Liver (tissue), 9 donors: ENCODE measurements around the gene PDZD2. TPM values are rescaled to one million over a fixed set of nuclear protein-coding genes. Genes with fewer than 3 reads are reported as not detected.

Source experiments
- DNase-seq: peaks from one replicate; pipeline ENCODE4 v3.0.0-alpha.2; 2017; ENCODE audit warnings: low spot score
- H3K27ac ChIP-seq, 2 donors: one replicate each; pipeline ENCODE4 v1.7.0; 2013; ENCODE audit warnings: inconsistent platforms in 2 of 2, low read length in 2 of 2, control low read depth in 1 of 2, low read depth in 1 of 2, mild to moderate bottlenecking in 1 of 2
- H3K27me3 ChIP-seq, 4 donors: one replicate each; pipeline versions ENCODE4 v1.6.1 to v1.7.0; 2013; ENCODE audit warnings: low read length in 3 of 4, inconsistent platforms in 1 of 4, mild to moderate bottlenecking in 1 of 4, moderate library complexity in 1 of 4; ENCODE audit not compliant: control insufficient read depth in 4 of 4, insufficient read depth in 4 of 4
- H3K36me3 ChIP-seq, 4 donors: one replicate each; pipeline versions ENCODE4 v1.6.1 to v1.7.0; 2013; ENCODE audit warnings: low read length in 3 of 4, mild to moderate bottlenecking in 3 of 4, low read depth in 1 of 4, moderate library complexity in 1 of 4; ENCODE audit not compliant: control insufficient read depth in 4 of 4, insufficient read depth in 3 of 4
- H3K4me1 ChIP-seq, 4 donors: one replicate each; pipeline versions ENCODE4 v1.6.1 to v1.7.0; 2013; ENCODE audit warnings: low read length in 3 of 4, mild to moderate bottlenecking in 3 of 4, moderate library complexity in 1 of 4; ENCODE audit not compliant: control insufficient read depth in 4 of 4, insufficient read depth in 4 of 4
- H3K4me3 ChIP-seq, 3 donors: one replicate each; pipeline versions ENCODE4 v1.6.1 to v1.7.0; 2013; ENCODE audit warnings: low read length in 3 of 3, control low read depth in 1 of 3, low read depth in 1 of 3, mild to moderate bottlenecking in 1 of 3
- H3K9ac ChIP-seq, 2 donors: one replicate each; pipeline ENCODE4 v1.7.0; 2013; ENCODE audit warnings: low read length in 2 of 2, mild to moderate bottlenecking in 2 of 2, moderate library complexity in 2 of 2, control low read depth in 1 of 2, low read depth in 1 of 2
- H3K9me3 ChIP-seq, 4 donors: one replicate each; pipeline versions ENCODE4 v1.6.1 to v1.7.0; 2013; ENCODE audit warnings: low read length in 3 of 4; ENCODE audit not compliant: control insufficient read depth in 4 of 4
- ATF3 ChIP-seq: IDR thresholded peaks from 2 replicates; pipeline ENCODE4 v1.6.1; 2016; ENCODE audit warnings: antibody characterized with exemption
- CTCF ChIP-seq: fragments of 150-350 bp; IDR thresholded peaks from 2 replicates; pipeline ENCODE4 v1.5.1; 2017; ENCODE audit warnings: improper control_type of control experiment, low read depth, low read length; ENCODE audit not compliant: missing input control
- EGR1 ChIP-seq, 2 donors: IDR thresholded peaks; 2 replicates each; pipeline ENCODE4 v1.6.1; 2016 to 2018; ENCODE audit warnings: antibody characterized with exemption in 2 of 2, low read depth in 2 of 2
- FOXA1 ChIP-seq: IDR thresholded peaks from 2 replicates; pipeline ENCODE4 v1.6.1; 2016; ENCODE audit warnings: antibody characterized with exemption
- FOXA2 ChIP-seq: IDR thresholded peaks from 2 replicates; pipeline ENCODE4 v1.6.1; 2016; ENCODE audit warnings: antibody characterized with exemption
- GABPA ChIP-seq, 2 donors: IDR thresholded peaks in 1 of 2; conservative IDR thresholded peaks in 1 of 2; 2 replicates each; pipeline ENCODE4 v1.6.1; 2016; ENCODE audit warnings: antibody characterized with exemption in 2 of 2, mild to moderate bottlenecking in 1 of 2, moderate library complexity in 1 of 2
- HNF4A ChIP-seq, 2 donors: conservative IDR thresholded peaks; 2 replicates each; pipeline ENCODE4 v1.6.1; 2016; ENCODE audit warnings: antibody characterized with exemption in 2 of 2, mild to moderate bottlenecking in 2 of 2
- HNF4G ChIP-seq: IDR thresholded peaks from 2 replicates; pipeline ENCODE4 v1.6.1; 2016; ENCODE audit warnings: antibody characterized with exemption
- JUND ChIP-seq, 2 donors: IDR thresholded peaks; 2 replicates each; pipeline ENCODE4 v1.6.1; 2016; ENCODE audit warnings: antibody characterized with exemption in 2 of 2
- MAX ChIP-seq: IDR thresholded peaks from 2 replicates; pipeline ENCODE4 v1.6.1; 2016; ENCODE audit warnings: antibody characterized with exemption
- NR2F2 ChIP-seq: IDR thresholded peaks from 2 replicates; pipeline ENCODE4 v1.6.1; 2016; ENCODE audit warnings: antibody characterized with exemption
- RAD21 ChIP-seq, 2 donors: IDR thresholded peaks; 2 replicates each; pipeline ENCODE4 v1.6.1; 2016; ENCODE audit warnings: antibody characterized with exemption in 2 of 2, mild to moderate bottlenecking in 2 of 2
- REST ChIP-seq: IDR thresholded peaks from 2 replicates; pipeline ENCODE4 v1.6.1; 2016; ENCODE audit warnings: antibody characterized with exemption, mild to moderate bottlenecking
- RXRA ChIP-seq, 2 donors: IDR thresholded peaks; 2 replicates each; pipeline ENCODE4 v1.6.1; 2017 to 2018; ENCODE audit warnings: antibody characterized with exemption in 2 of 2, mild to moderate bottlenecking in 1 of 2
- SP1 ChIP-seq: IDR thresholded peaks from 2 replicates; pipeline ENCODE4 v1.6.1; 2018; ENCODE audit warnings: antibody characterized with exemption, mild to moderate bottlenecking
- TAF1 ChIP-seq: conservative IDR thresholded peaks from 2 replicates; pipeline ENCODE4 v1.6.1; 2016; ENCODE audit warnings: antibody characterized with exemption, mild to moderate bottlenecking
- YY1 ChIP-seq: IDR thresholded peaks from 2 replicates; pipeline ENCODE4 v1.6.1; 2016; ENCODE audit warnings: antibody characterized with exemption, mild to moderate bottlenecking
- ZBTB33 ChIP-seq: IDR thresholded peaks from 2 replicates; pipeline ENCODE4 v1.6.1; 2016; ENCODE audit warnings: antibody characterized with exemption
- WGBS: extraction: QIAGEN DNeasy Blood & Tissue Kit; methylation state at CpG from one replicate; pipeline ENCODE4 v1.1.7; 2013; 5-methylcytosine and 5-hydroxymethylcytosine counted together
- polyA plus RNA-seq, 2 donors: library from polyadenylated mRNA; stranded (reverse) in 1 of 2; unstranded in 1 of 2; fragments of 200-250 nt in 1 of 2; fragments of >200 nt in 1 of 2; fragmentation: Nextera tagmentation in 1 of 2; extraction: Ambion mirVana in 1 of 2; gene quantifications; one replicate each; pipeline versions ENCODE4 v1.2.1 to v1.2.3, GENCODE V29; 2013 to 2015
- total RNA-seq, 2 donors: library from RNA; depleted of rRNA; stranded (reverse); fragments of >200 nt; gene quantifications; one replicate each; pipeline ENCODE4 v1.2.3, GENCODE V29; 2014
- donor health status: healthy.
- donor health status: healthy.
- donor health status: healthy.
- donor health status: healthy.
- donor health status: healthy.

PDZD2 gene
- total and polyA plus RNA-seq, 4 donors: 0.27 to 1.1 (median 0.54) TPM

GRCh38 chr5:32029781-32030180 lies 390.9 kb downstream of the PDZD2 start:
- Histone ChIP-seq H3K9me3 (no peaks in the 10 kb centered on the region), H3K27me3 (no peaks in the 10 kb centered on the region), H3K4me3 (no peak overlapping the region), H3K36me3 (no peaks in the 10 kb centered on the region), H3K9ac (no peak overlapping the region), H3K27ac (no peak overlapping the region), H3K4me1 (no peaks in the 10 kb centered on the region)
- TF ChIP-seq RXRA (IDR thresholded peaks at IDR 0.05) (no peak), CTCF (no peak), HNF4G (no peak), HNF4A (conservative IDR thresholded peaks at IDR 0.05) (no peak), MAX (no peak), FOXA2 (no peak), EGR1 (IDR thresholded peaks at IDR 0.05; ENCODE audit: low read depth in 2 of 2) (no peak), NR2F2 (no peak), RAD21 (IDR thresholded peaks at IDR 0.05) (no peak), ZBTB33 (no peak), FOXA1 (no peak), YY1 (no peak)
- DNase-seq: no peak
- WGBS: 80% methylated on average over 4 of the region's 4 CpGs

GRCh38 chr5:32030222-32030621 lies 391.3 kb downstream of the PDZD2 start:
- Histone ChIP-seq H3K9ac (no peak overlapping the region), H3K27me3 (no peaks in the 10 kb centered on the region), H3K9me3 (no peaks in the 10 kb centered on the region), H3K27ac (no peak overlapping the region), H3K36me3 (no peaks in the 10 kb centered on the region), H3K4me3 (no peak overlapping the region), H3K4me1 (no peaks in the 10 kb centered on the region)
- WGBS: 92% methylated on average over 3 of the region's 3 CpGs
- DNase-seq: no peak
- no peak for TF ChIP-seq HNF4A (conservative IDR thresholded peaks at IDR 0.05)
- no peak for TF ChIP-seq TAF1
- no peak for TF ChIP-seq MAX
- TF ChIP-seq YY1: no peak
- TF ChIP-seq REST: no peak
- TF ChIP-seq HNF4G: no peak
- no peak for TF ChIP-seq RXRA (IDR thresholded peaks at IDR 0.05)
- TF ChIP-seq FOXA1: no peak
- no peak for TF ChIP-seq NR2F2
- TF ChIP-seq CTCF: no peak
- no peak for TF ChIP-seq ATF3
- TF ChIP-seq RAD21 (IDR thresholded peaks at IDR 0.05): no peak
- TF ChIP-seq JUND (IDR thresholded peaks at IDR 0.05): no peak
- TF ChIP-seq GABPA (IDR thresholded peaks at IDR 0.05 in 1 of 2, conservative IDR thresholded peaks at IDR 0.05 in 1 of 2): no peak
- TF ChIP-seq FOXA2: no peak
- TF ChIP-seq SP1: no peak
- no peak for TF ChIP-seq EGR1 (IDR thresholded peaks at IDR 0.05; ENCODE audit: low read depth in 2 of 2)
- no peak for TF ChIP-seq ZBTB33
